ENCODE measurements around the gene MEF2B.

Gene MEF2B

DNA sequence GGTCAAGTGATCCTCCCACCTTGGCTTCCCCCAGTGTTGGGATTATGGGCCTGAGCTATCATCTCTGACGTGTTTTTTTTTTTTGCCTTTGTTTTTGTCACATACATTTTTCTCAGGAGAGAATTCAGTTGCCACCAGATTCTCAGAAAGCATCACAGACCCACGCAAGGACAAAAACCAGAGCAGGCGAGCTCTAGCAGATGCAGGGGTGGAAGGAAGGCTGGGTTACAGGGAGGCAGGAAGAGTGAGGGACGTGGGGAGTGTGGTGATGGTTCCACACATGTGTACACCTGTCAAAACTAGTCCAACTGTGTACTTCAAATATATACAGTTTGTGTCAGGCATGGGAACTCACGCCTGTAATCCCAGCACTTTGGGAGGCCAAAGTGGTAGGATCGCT is 36.1 kb downstream of the MEF2B start:
- Histone ChIP-seq H3K9ac (ENCODE audit: low read depth, low read length) (no peak overlapping the region), H3K9me3 (ENCODE audit: insufficient read depth, low read length, severe bottlenecking) (peaks cover 7% of the 10 kb centered on the region), H3K36me3 (ENCODE audit: insufficient read depth, low read length) (peaks cover 19% of the 10 kb centered on the region), H3K4me2 (ENCODE audit: insufficient read depth, low read length) (no peak overlapping the region), H3K4me1 (ENCODE audit: insufficient read depth, low read length) (peaks cover 18% of the 10 kb centered on the region), H3K79me2 (ENCODE audit: insufficient read depth, low read length) (peaks cover 23% of the 10 kb centered on the region), H3K27me3 (ENCODE audit: insufficient read depth, low read length, poor library complexity) (no peaks in the 10 kb centered on the region), H2AFZ (ENCODE audit: low read depth, low read length) (no peak overlapping the region), H4K20me1 (ENCODE audit: insufficient read depth, low read length) (peaks cover 6% of the 10 kb centered on the region; the same call in 1 of the 2 replicates), H3K4me3 (ENCODE audit: low read depth in 1 of 2, low read length in 2 of 2) (no peak overlapping the region), H3K27ac (ENCODE audit: low read length) (no peak overlapping the region)
- DNase-seq (no peak), ATAC-seq (ENCODE audit: insufficient read depth, low read depth) (no peak)
- TF ChIP-seq, protein P1, sequence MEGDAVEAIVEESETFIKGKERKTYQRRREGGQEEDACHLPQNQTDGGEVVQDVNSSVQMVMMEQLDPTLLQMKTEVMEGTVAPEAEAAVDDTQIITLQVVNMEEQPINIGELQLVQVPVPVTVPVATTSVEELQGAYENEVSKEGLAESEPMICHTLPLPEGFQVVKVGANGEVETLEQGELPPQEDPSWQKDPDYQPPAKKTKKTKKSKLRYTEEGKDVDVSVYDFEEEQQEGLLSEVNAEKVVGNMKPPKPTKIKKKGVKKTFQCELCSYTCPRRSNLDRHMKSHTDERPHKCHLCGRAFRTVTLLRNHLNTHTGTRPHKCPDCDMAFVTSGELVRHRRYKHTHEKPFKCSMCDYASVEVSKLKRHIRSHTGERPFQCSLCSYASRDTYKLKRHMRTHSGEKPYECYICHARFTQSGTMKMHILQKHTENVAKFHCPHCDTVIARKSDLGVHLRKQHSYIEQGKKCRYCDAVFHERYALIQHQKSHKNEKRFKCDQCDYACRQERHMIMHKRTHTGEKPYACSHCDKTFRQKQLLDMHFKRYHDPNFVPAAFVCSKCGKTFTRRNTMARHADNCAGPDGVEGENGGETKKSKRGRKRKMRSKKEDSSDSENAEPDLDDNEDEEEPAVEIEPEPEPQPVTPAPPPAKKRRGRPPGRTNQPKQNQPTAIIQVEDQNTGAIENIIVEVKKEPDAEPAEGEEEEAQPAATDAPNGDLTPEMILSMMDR (IDR thresholded peaks at IDR 0.05; ENCODE audit: borderline replicate concordance, extremely low read depth, low read length, poor library complexity, severe bottlenecking), result no peak
- TF ChIP-seq EZH2 (IDR thresholded peaks at IDR 0.05; ENCODE audit: borderline replicate concordance, low read depth, low read length, severe bottlenecking), result no peak

DNA sequence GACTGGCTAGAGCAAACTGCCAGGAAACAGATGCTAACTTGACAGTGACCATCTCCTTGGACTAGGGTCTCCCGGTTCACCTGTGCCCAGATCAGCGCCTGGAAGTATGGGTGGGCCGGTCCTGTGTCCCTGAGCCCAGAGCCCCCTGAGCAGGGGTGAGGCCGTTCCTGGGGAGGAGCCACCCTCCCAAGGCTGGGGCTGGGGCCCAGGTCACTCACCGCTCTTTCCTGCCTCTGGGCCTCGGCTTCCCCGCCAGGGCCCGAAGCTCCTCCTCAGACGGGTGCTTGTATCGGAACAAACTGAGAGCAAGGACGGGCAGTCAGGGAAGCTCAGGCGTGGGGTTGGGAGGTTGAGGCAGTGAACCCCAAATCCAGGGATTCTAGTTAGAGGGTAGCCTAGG is 37.2 kb downstream of the MEF2B start:
- TF ChIP-seq, protein P1 (IDR thresholded peaks at IDR 0.05; ENCODE audit: borderline replicate concordance, extremely low read depth, low read length, poor library complexity, severe bottlenecking), result no peak
- TF ChIP-seq EZH2 (IDR thresholded peaks at IDR 0.05; ENCODE audit: borderline replicate concordance, low read depth, low read length, severe bottlenecking), result no peak
- Histone ChIP-seq H3K4me3 (ENCODE audit: low read depth in 1 of 2, low read length in 2 of 2) (no peak overlapping the region), H3K9ac (ENCODE audit: low read depth, low read length) (no peak overlapping the region), H3K4me1 (ENCODE audit: insufficient read depth, low read length) (peaks cover 11% of the 10 kb centered on the region), H3K27me3 (ENCODE audit: insufficient read depth, low read length, poor library complexity) (no peaks in the 10 kb centered on the region), H4K20me1 (ENCODE audit: insufficient read depth, low read length) (peaks cover 6% of the 10 kb centered on the region; the same call in 1 of the 2 replicates), H2AFZ (ENCODE audit: low read depth, low read length) (no peak overlapping the region), H3K27ac (ENCODE audit: low read length) (no peak overlapping the region), H3K4me2 (ENCODE audit: insufficient read depth, low read length) (no peak overlapping the region), H3K9me3 (ENCODE audit: insufficient read depth, low read length, severe bottlenecking) (peaks cover 7% of the 10 kb centered on the region), H3K79me2 (ENCODE audit: insufficient read depth, low read length) (peaks cover 20% of the 10 kb centered on the region), H3K36me3 (ENCODE audit: insufficient read depth, low read length) (peaks cover 19% of the 10 kb centered on the region)
- no peak for ATAC-seq (ENCODE audit: insufficient read depth, low read depth)
- no peak for DNase-seq

DNA sequence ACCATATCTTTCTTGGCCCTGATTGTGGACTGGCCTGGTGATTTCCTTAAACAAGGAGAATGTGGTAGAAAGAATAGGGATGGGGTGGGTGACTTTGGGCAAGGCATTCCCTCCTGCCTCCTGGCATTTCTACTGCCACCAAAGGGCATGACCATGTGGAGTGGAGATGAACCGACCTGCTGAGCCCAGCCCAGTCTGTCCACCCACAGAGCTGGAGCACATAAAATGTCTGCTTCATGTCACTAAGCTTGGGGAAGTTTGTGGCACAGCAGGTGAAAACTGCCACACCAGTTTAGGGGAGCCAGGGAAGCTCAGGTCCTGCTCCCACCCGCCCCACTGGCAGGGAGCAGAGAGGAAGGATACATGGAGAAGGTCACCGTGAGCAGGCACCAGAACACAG is 38.1 kb downstream of the MEF2B start:
- ATAC-seq (ENCODE audit: insufficient read depth, low read depth) (no peak), DNase-seq (no peak)
- Histone ChIP-seq H3K27me3 (ENCODE audit: insufficient read depth, low read length, poor library complexity) (no peaks in the 10 kb centered on the region), H4K20me1 (ENCODE audit: insufficient read depth, low read length) (peaks cover 6% of the 10 kb centered on the region; the same call in 1 of the 2 replicates), H3K4me1 (ENCODE audit: insufficient read depth, low read length) (peaks cover 2% of the 10 kb centered on the region), H3K4me2 (ENCODE audit: insufficient read depth, low read length) (no peak overlapping the region), H3K27ac (ENCODE audit: low read length) (no peak overlapping the region), H3K4me3 (ENCODE audit: low read depth in 1 of 2, low read length in 2 of 2) (no peak overlapping the region), H2AFZ (ENCODE audit: low read depth, low read length) (no peak overlapping the region), H3K9ac (ENCODE audit: low read depth, low read length) (no peak overlapping the region), H3K36me3 (ENCODE audit: insufficient read depth, low read length) (peaks cover 19% of the 10 kb centered on the region), H3K79me2 (ENCODE audit: insufficient read depth, low read length) (peaks cover 11% of the 10 kb centered on the region), H3K9me3 (ENCODE audit: insufficient read depth, low read length, severe bottlenecking) (peaks cover 7% of the 10 kb centered on the region)
- TF ChIP-seq, protein P1 (IDR thresholded peaks at IDR 0.05; ENCODE audit: borderline replicate concordance, extremely low read depth, low read length, poor library complexity, severe bottlenecking), result no peak
- TF ChIP-seq EZH2 (IDR thresholded peaks at IDR 0.05; ENCODE audit: borderline replicate concordance, low read depth, low read length, severe bottlenecking), result no peak

DNA sequence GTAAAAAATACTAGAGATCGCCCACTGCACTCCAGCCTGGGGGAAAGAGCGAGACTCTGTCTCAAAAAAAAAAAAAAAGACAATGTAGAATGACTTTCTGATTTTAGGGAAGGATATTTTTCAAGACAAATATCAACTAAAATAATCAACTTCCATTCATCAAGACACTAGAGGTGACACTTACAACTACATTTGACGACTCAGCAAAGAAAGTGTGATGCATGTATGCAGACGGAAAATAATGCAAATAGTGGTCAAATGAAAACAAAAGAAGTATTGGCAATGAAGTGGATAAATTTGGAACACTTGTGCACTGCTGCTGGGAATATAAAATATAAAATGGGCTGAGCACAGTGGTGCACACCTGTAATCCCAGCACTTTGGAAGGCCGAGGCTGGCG is 44.0 kb downstream of the MEF2B start:
- TF ChIP-seq, protein P1 (IDR thresholded peaks at IDR 0.05; ENCODE audit: borderline replicate concordance, extremely low read depth, low read length, poor library complexity, severe bottlenecking), result no peak
- no peak for TF ChIP-seq EZH2 (IDR thresholded peaks at IDR 0.05; ENCODE audit: borderline replicate concordance, low read depth, low read length, severe bottlenecking)
- Histone ChIP-seq H3K36me3 (ENCODE audit: insufficient read depth, low read length) (peaks cover 27% of the 10 kb centered on the region), H3K4me3 (ENCODE audit: low read depth in 1 of 2, low read length in 2 of 2) (no peak overlapping the region), H3K79me2 (ENCODE audit: insufficient read depth, low read length) (no peaks in the 10 kb centered on the region), H3K4me2 (ENCODE audit: insufficient read depth, low read length) (no peak overlapping the region), H3K4me1 (ENCODE audit: insufficient read depth, low read length) (no peaks in the 10 kb centered on the region), H4K20me1 (ENCODE audit: insufficient read depth, low read length) (no peaks in the 10 kb centered on the region), H3K9ac (ENCODE audit: low read depth, low read length) (no peak overlapping the region), H3K9me3 (ENCODE audit: insufficient read depth, low read length, severe bottlenecking) (peaks cover 10% of the 10 kb centered on the region), H2AFZ (ENCODE audit: low read depth, low read length) (no peak overlapping the region), H3K27ac (ENCODE audit: low read length) (no peak overlapping the region), H3K27me3 (ENCODE audit: insufficient read depth, low read length, poor library complexity) (no peaks in the 10 kb centered on the region)
- ATAC-seq (ENCODE audit: insufficient read depth, low read depth), result no peak
- no peak for DNase-seq
